B cell (primary cell): ENCODE data around the gene PDZRN3. TPM values are rescaled to one million over a fixed set of nuclear protein-coding genes. Genes with fewer than 3 reads are reported as not detected.

Experiments used
- ATAC-seq: fragments of 200-7000 bp; cut with Tn5 transposase; one replicate; pipeline ENCODE4 v1.10.0; 2021; ENCODE audit warnings: low read depth, mild to moderate bottlenecking, moderate number of reproducible peaks, moderate library complexity
- CTCF ChIA-PET: fragments of 350-600 bp; sonication (Branson Sonifier 250); formaldehyde crosslinking; loops from one replicate; lab custom pipeline; 2021; ENCODE audit warnings: antibody characterized with exemption, inconsistent platforms; lab: Charles Lee
- POLR2A ChIA-PET: fragments of 350-600 bp; sonication (Branson Sonifier 250); formaldehyde crosslinking; loops from one replicate; lab custom pipeline; 2021; ENCODE audit warnings: antibody characterized with exemption; lab: Charles Lee
- DNase-seq: peaks from one replicate; pipeline ENCODE4 v3.0.0; 2013
- H2AFZ ChIP-seq: 2 replicates; pipeline ENCODE4 v1.6.1; 2012; ENCODE audit warnings: mild to moderate bottlenecking, low read depth, low read length; ENCODE audit not compliant: insufficient read depth, poor library complexity, severe bottlenecking
- H3K27ac ChIP-seq, 2 donors: 1 replicate in 1 of 2; 2 replicates in 1 of 2; pipeline ENCODE4 v1.5.1; 2012 to 2013; ENCODE audit warnings: low read length in 2 of 2, mild to moderate bottlenecking in 2 of 2, moderate library complexity in 1 of 2
- H3K27me3 ChIP-seq, 4 experiments: fragments of 200-600 bp in 1 of 4; sonication (generic) in 1 of 4; replicated peaks in 1 of 4; 1 replicate in 2 of 4; 2 replicates in 2 of 4; pipeline versions ENCODE4 v1.6.1 to v1.7.0; 2013 to 2016; ENCODE audit warnings: low read length in 3 of 4, mild to moderate bottlenecking in 2 of 4, mixed read lengths in 1 of 4, moderate library complexity in 1 of 4; ENCODE audit not compliant: insufficient read depth in 4 of 4, control insufficient read depth in 3 of 4; ENCODE audit errors: control extremely low read depth in 1 of 4
- H3K36me3 ChIP-seq, 2 experiments: replicated peaks in 1 of 2; 1 replicate in 1 of 2; 2 replicates in 1 of 2; pipeline versions ENCODE4 v1.6.1 to v1.7.1; 2013; ENCODE audit warnings: low read length in 1 of 2; ENCODE audit not compliant: insufficient read depth in 2 of 2, control insufficient read depth in 1 of 2; ENCODE audit errors: control extremely low read depth in 1 of 2, extremely low read depth in 1 of 2
- H3K4me1 ChIP-seq, 2 donors: fragments of 200-600 bp in 1 of 2; sonication (generic) in 1 of 2; 1 replicate in 1 of 2; 2 replicates in 1 of 2; pipeline versions ENCODE4 v1.5.1 to v1.6.1; 2013 to 2017; ENCODE audit warnings: low read length in 2 of 2; ENCODE audit not compliant: control insufficient read depth in 2 of 2, insufficient read depth in 2 of 2
- H3K4me2 ChIP-seq: replicated peaks from 2 replicates; pipeline ENCODE3; 2012; ENCODE audit warnings: mild to moderate bottlenecking, low read depth, low read length; ENCODE audit not compliant: poor library complexity, severe bottlenecking
- H3K4me3 ChIP-seq, 5 experiments: fragments of 200-600 bp in 1 of 5; sonication (generic) in 1 of 5; 1 replicate in 3 of 5; 2 replicates in 2 of 5; pipeline versions ENCODE4 v1.5.1 to v1.7.0; 2011 to 2016; ENCODE audit warnings: low read length in 4 of 5, mild to moderate bottlenecking in 4 of 5, low read depth in 2 of 5, control low read depth in 1 of 5, moderate library complexity in 1 of 5; ENCODE audit not compliant: insufficient read depth in 1 of 5; ENCODE audit errors: control extremely low read depth in 1 of 5, extremely low read depth in 1 of 5
- H3K79me2 ChIP-seq: fragments of 200-600 bp; sonication (generic); one replicate; pipeline ENCODE4 v1.6.0; 2016; ENCODE audit warnings: low read length; ENCODE audit not compliant: control insufficient read depth, insufficient read depth
- H3K9ac ChIP-seq: fragments of 200-600 bp; sonication (generic); 2 replicates; pipeline ENCODE4 v1.6.1; 2017; ENCODE audit warnings: mild to moderate bottlenecking, low read length, moderate library complexity
- H3K9me3 ChIP-seq, 3 donors: one replicate each; pipeline versions ENCODE4 v1.6.1 to v1.7.1; 2013; ENCODE audit warnings: low read length in 2 of 3; ENCODE audit not compliant: control insufficient read depth in 2 of 3, insufficient read depth in 1 of 3; ENCODE audit errors: control extremely low read depth in 1 of 3
- H4K20me1 ChIP-seq: 2 replicates; pipeline ENCODE4 v1.6.0; 2012; ENCODE audit warnings: mild to moderate bottlenecking, low read length; ENCODE audit not compliant: insufficient read depth, control insufficient read depth, poor library complexity, severe bottlenecking
- H3K27ac Mint-ChIP-seq: one replicate; pipeline ENCODE4 v1.8.0; 2021; ENCODE audit warnings: mixed read lengths
- H3K27me3 Mint-ChIP-seq: one replicate; pipeline ENCODE4 v1.8.0; 2021; ENCODE audit warnings: mixed read lengths
- H3K4me1 Mint-ChIP-seq: one replicate; pipeline ENCODE4 v1.8.0; 2021; ENCODE audit warnings: mixed read lengths
- H3K4me3 Mint-ChIP-seq: one replicate; pipeline ENCODE4 v1.8.0; 2021; ENCODE audit warnings: mixed read lengths
- H3K9me3 Mint-ChIP-seq: one replicate; pipeline ENCODE4 v1.8.0; 2022; ENCODE audit warnings: mixed read lengths; ENCODE audit not compliant: insufficient read depth
- EZH2 ChIP-seq: IDR thresholded peaks from 2 replicates; pipeline ENCODE4 v1.6.1; 2012; ENCODE audit warnings: borderline replicate concordance, low read depth, mild to moderate bottlenecking, moderate library complexity, low read length; ENCODE audit not compliant: insufficient read depth, poor library complexity, severe bottlenecking
- WGBS: methylation state at CpG from one replicate; pipeline ENCODE4 v1.1.5; 2013; ENCODE audit warnings: missing lambda C conversion rate; ENCODE audit not compliant: insufficient coverage; 5-methylcytosine and 5-hydroxymethylcytosine counted together
- intact Hi-C: fragments of 100-400 bp; cut with micrococcal nuclease; formaldehyde crosslinking; loops from one replicate; pipeline ENCODE4 v1.10.0; 2022
- polyA plus RNA-seq: library from polyadenylated mRNA; depleted of rRNA; stranded (reverse); fragments of >200 nt; gene quantifications from 2 replicates; pipeline ENCODE4 v1.2.3, GENCODE V29; 2012
- total RNA-seq, 2 donors: library from RNA; stranded (reverse); fragments of 120-200 nt in 1 of 2; gene quantifications; 1 replicate in 1 of 2; 2 replicates in 1 of 2; pipeline versions ENCODE4 v1.2.3 to v1.2.4, GENCODE V29; 2013 to 2022
- TF ChIP-seq, protein P1 (sequence below): fragments of 200-600 bp; IDR thresholded peaks from one replicate; pipeline ENCODE4 v1.8.0; 2022; ENCODE audit warnings: antibody characterized with exemption, mild to moderate bottlenecking

Gene PDZRN3
- total and polyA plus RNA-seq, 2 donors (not counting 1 experiment from before 2014, with no cell fraction given), result not detected

DNA sequence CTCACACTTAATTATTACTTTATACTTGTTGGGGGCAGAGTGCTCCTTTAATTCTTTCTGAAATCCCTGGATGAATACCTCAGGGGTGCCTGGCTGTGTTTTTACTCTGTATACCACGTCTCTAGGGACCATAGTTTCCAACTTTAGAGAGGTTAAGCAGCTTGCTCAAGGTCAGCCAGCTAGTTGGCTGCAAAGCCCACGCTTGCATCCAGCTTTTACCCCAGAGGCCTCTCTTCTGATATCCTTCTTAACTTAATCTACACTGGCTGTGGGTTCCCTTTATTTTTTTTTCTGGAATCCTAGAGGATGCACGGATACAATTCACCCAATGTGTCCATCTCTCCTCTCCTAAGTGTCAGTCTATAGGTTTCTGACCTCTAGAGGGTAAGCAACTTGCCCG lies 1.4 kb downstream of the PDZRN3 start:
- Histone ChIP-seq H4K20me1 (no peaks in the 10 kb centered on the region), H2AFZ (no peak overlapping the region), H3K9me3 (peaks cover 0 to 6% (median 0%) of the 10 kb centered on the region in 3 donors), H3K27me3 (peaks cover 0 to 11% (median 2%) of the 10 kb centered on the region in 4 experiments), H3K27ac (no peak overlapping the region), H3K4me1 (no peaks in the 10 kb centered on the region), H3K4me2 (no peak overlapping the region), H3K4me3 (no peak overlapping the region), H3K36me3 (no peaks in the 10 kb centered on the region), H3K79me2 (no peaks in the 10 kb centered on the region), H3K9ac (no peak overlapping the region)
- Mint-ChIP-seq H3K27me3 (peaks cover 31% of the 10 kb centered on the region), H3K4me1 (no peaks in the 10 kb centered on the region), H3K4me3 (no peak overlapping the region), H3K9me3 (no peaks in the 10 kb centered on the region), H3K27ac (no peak overlapping the region)
- WGBS, result 50% methylated on average over 4 of the region's 4 CpGs
- DNase-seq, result no peak
- TF ChIP-seq EZH2, result no peak
- TF ChIP-seq, protein P1, sequence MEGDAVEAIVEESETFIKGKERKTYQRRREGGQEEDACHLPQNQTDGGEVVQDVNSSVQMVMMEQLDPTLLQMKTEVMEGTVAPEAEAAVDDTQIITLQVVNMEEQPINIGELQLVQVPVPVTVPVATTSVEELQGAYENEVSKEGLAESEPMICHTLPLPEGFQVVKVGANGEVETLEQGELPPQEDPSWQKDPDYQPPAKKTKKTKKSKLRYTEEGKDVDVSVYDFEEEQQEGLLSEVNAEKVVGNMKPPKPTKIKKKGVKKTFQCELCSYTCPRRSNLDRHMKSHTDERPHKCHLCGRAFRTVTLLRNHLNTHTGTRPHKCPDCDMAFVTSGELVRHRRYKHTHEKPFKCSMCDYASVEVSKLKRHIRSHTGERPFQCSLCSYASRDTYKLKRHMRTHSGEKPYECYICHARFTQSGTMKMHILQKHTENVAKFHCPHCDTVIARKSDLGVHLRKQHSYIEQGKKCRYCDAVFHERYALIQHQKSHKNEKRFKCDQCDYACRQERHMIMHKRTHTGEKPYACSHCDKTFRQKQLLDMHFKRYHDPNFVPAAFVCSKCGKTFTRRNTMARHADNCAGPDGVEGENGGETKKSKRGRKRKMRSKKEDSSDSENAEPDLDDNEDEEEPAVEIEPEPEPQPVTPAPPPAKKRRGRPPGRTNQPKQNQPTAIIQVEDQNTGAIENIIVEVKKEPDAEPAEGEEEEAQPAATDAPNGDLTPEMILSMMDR, result no peak
- ATAC-seq, result no peak
- POLR2A ChIA-PET, result no interaction called here
- intact Hi-C loops, result no loop called here
- CTCF ChIA-PET, result no interaction called here

DNA sequence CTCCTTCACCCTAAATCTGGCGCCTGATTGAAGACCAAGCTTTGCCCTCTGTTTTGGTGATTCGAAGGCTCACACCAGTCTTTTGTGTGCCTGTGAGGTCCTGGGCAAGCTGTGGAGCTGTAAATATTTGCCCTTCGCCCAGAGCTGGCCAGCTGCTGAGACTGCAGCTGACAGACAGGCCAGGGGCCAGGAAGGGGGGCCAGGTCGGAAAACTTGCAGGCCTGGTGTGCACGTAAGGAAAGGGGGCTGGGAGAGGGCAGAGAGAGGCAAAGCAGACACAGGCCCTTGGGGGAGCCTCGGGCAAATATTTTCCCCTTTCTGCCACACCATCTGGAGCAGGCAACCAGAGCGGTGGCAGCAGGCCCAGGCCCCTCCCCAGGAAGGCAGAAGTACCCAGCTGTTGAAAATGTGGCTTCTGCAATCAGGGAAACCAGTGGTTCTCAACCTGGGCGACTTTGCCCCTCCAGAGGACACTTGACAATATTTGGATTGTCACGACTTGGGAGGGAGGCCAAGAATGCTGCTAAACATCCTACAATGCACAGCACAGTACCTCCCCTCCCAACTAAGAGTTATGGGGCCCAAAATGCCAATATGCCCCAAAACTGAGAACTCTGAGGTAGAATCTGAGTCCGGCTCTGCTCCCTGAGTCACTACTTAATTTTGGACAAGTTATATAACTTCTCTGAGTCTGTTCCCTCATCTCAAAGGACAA lies 2.5 kb downstream of the PDZRN3 start:
- no peak overlapping the region for H3K4me2 ChIP-seq
- H3K9ac ChIP-seq, result no peak overlapping the region
- peaks cover 0 to 11% (median 2%) of the 10 kb centered on the region in 4 experiments for H3K27me3 ChIP-seq
- H3K4me1 Mint-ChIP-seq, result no peaks in the 10 kb centered on the region
- H3K4me1 ChIP-seq, result no peaks in the 10 kb centered on the region
- peaks cover 0 to 6% (median 0%) of the 10 kb centered on the region in 3 donors for H3K9me3 ChIP-seq
- TF ChIP-seq EZH2, result no peak
- TF ChIP-seq, protein P1, result no peak
- DNase-seq, result no peak
- no peak overlapping the region for H2AFZ ChIP-seq
- no peak for ATAC-seq
- no peaks in the 10 kb centered on the region for H3K79me2 ChIP-seq
- H3K27me3 Mint-ChIP-seq, result peaks cover 29% of the 10 kb centered on the region
- no peak overlapping the region for H3K27ac ChIP-seq
- H4K20me1 ChIP-seq, result no peaks in the 10 kb centered on the region
- H3K36me3 ChIP-seq, result no peaks in the 10 kb centered on the region
- POLR2A ChIA-PET, result no interaction called here
- H3K27ac Mint-ChIP-seq, result no peak overlapping the region
- no peak overlapping the region for H3K4me3 Mint-ChIP-seq
- H3K9me3 Mint-ChIP-seq, result no peaks in the 10 kb centered on the region
- intact Hi-C loops, result no loop called here
- 67% methylated on average over 9 of the region's 10 CpGs for WGBS
- CTCF ChIA-PET, result no interaction called here
- no peak overlapping the region for H3K4me3 ChIP-seq
